KMS-11 (cell line): ENCODE measurements around the gene ZDHHC11.

Source experiments
- H2AFZ ChIP-seq: fragments of 200-600 bp; sonication (generic); 2 replicates; pipeline ENCODE4 v1.6.1; 2016; ENCODE audit warnings: antibody characterized with exemption, mixed run types, low read depth
- H3K27ac ChIP-seq: fragments of 200-600 bp; sonication (generic); 2 replicates; pipeline ENCODE4 v1.6.1; 2016; ENCODE audit warnings: mild to moderate bottlenecking, mixed run types
- H3K27me3 ChIP-seq: fragments of 200-600 bp; sonication (generic); 2 replicates; pipeline ENCODE4 v1.6.1; 2017; ENCODE audit warnings: mild to moderate bottlenecking, low read depth, mixed run types, moderate library complexity; ENCODE audit not compliant: insufficient read depth
- H3K36me3 ChIP-seq: fragments of 200-600 bp; sonication (generic); 2 replicates; pipeline ENCODE4 v1.6.1; 2017; ENCODE audit warnings: mild to moderate bottlenecking, mixed run types; ENCODE audit not compliant: insufficient read depth
- H3K4me1 ChIP-seq: fragments of 200-600 bp; sonication (generic); 2 replicates; pipeline ENCODE4 v1.6.1; 2016; ENCODE audit warnings: mild to moderate bottlenecking, low read depth, mixed run types; ENCODE audit not compliant: poor library complexity, severe bottlenecking
- H3K4me2 ChIP-seq: fragments of 200-600 bp; sonication (generic); 2 replicates; pipeline ENCODE4 v1.7.0; 2016; ENCODE audit warnings: mild to moderate bottlenecking, mixed run types
- H3K4me3 ChIP-seq: fragments of 200-600 bp; sonication (generic); IDR thresholded peaks from 2 replicates; pipeline ENCODE4 v1.6.1; 2017; ENCODE audit warnings: low read depth, low read length, mixed read lengths; ENCODE audit not compliant: insufficient read depth
- H3K79me2 ChIP-seq: fragments of 200-600 bp; sonication (generic); 2 replicates; pipeline ENCODE4 v1.6.1; 2016; ENCODE audit warnings: low read depth, mixed run types; ENCODE audit not compliant: insufficient read depth
- H3K9ac ChIP-seq: fragments of 200-600 bp; sonication (generic); 2 replicates; pipeline ENCODE4 v1.6.1; 2016; ENCODE audit warnings: mild to moderate bottlenecking, mixed run types
- H4K20me1 ChIP-seq: fragments of 200-600 bp; sonication (generic); 2 replicates; pipeline ENCODE4 v1.6.1; 2016; ENCODE audit warnings: mild to moderate bottlenecking, mixed run types; ENCODE audit not compliant: insufficient read depth
- TF ChIP-seq, protein P1 (sequence below): fragments of 200-600 bp; sonication (generic); conservative IDR thresholded peaks from 2 replicates; pipeline ENCODE4 v1.6.1; 2017; ENCODE audit warnings: low read depth, mild to moderate bottlenecking, antibody characterized with exemption, low read length, moderate library complexity, mixed read lengths

ZDHHC11 gene

GRCh38 chr5:862367-863243 is 11.8 kb upstream of the ZDHHC11 start:
- Histone ChIP-seq H3K4me2 (no peak overlapping the region), H3K27ac (no peak overlapping the region)
- TF ChIP-seq, protein P1, sequence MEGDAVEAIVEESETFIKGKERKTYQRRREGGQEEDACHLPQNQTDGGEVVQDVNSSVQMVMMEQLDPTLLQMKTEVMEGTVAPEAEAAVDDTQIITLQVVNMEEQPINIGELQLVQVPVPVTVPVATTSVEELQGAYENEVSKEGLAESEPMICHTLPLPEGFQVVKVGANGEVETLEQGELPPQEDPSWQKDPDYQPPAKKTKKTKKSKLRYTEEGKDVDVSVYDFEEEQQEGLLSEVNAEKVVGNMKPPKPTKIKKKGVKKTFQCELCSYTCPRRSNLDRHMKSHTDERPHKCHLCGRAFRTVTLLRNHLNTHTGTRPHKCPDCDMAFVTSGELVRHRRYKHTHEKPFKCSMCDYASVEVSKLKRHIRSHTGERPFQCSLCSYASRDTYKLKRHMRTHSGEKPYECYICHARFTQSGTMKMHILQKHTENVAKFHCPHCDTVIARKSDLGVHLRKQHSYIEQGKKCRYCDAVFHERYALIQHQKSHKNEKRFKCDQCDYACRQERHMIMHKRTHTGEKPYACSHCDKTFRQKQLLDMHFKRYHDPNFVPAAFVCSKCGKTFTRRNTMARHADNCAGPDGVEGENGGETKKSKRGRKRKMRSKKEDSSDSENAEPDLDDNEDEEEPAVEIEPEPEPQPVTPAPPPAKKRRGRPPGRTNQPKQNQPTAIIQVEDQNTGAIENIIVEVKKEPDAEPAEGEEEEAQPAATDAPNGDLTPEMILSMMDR, result no peak

GRCh38 chr5:861442-862366 is 10.9 kb upstream of the ZDHHC11 start:
- Histone ChIP-seq H3K36me3 (no peaks in the 10 kb centered on the region), H4K20me1 (no peaks in the 10 kb centered on the region), H3K4me1 (no peaks in the 10 kb centered on the region), H3K27ac (no peak overlapping the region), H3K27me3 (no peaks in the 10 kb centered on the region), H3K4me2 (no peak overlapping the region), H3K4me3 (no peak overlapping the region), H2AFZ (no peak overlapping the region), H3K79me2 (no peaks in the 10 kb centered on the region), H3K9ac (no peak overlapping the region)
- TF ChIP-seq, protein P1, result no peak

More at GRCh38 chr5:862367-863243, 11.8 kb upstream of the ZDHHC11 start:
- H3K9ac ChIP-seq, result no peak overlapping the region
- no peaks in the 10 kb centered on the region for H3K4me1 ChIP-seq
- H3K4me3 ChIP-seq, result no peak overlapping the region
- no peaks in the 10 kb centered on the region for H3K79me2 ChIP-seq
- no peaks in the 10 kb centered on the region for H3K36me3 ChIP-seq
- H2AFZ ChIP-seq, result no peak overlapping the region
- H3K27me3 ChIP-seq, result no peaks in the 10 kb centered on the region
- no peaks in the 10 kb centered on the region for H4K20me1 ChIP-seq

GRCh38 chr5:860506-861150 is 9.8 kb upstream of the ZDHHC11 start:
- TF ChIP-seq, protein P1, result no peak
- Histone ChIP-seq H2AFZ (no peak overlapping the region), H3K79me2 (no peaks in the 10 kb centered on the region), H3K4me3 (no peak overlapping the region), H3K9ac (no peak overlapping the region), H3K27ac (no peak overlapping the region), H3K4me1 (no peaks in the 10 kb centered on the region), H3K4me2 (no peak overlapping the region), H4K20me1 (no peaks in the 10 kb centered on the region), H3K27me3 (no peaks in the 10 kb centered on the region), H3K36me3 (no peaks in the 10 kb centered on the region)

DNA sequence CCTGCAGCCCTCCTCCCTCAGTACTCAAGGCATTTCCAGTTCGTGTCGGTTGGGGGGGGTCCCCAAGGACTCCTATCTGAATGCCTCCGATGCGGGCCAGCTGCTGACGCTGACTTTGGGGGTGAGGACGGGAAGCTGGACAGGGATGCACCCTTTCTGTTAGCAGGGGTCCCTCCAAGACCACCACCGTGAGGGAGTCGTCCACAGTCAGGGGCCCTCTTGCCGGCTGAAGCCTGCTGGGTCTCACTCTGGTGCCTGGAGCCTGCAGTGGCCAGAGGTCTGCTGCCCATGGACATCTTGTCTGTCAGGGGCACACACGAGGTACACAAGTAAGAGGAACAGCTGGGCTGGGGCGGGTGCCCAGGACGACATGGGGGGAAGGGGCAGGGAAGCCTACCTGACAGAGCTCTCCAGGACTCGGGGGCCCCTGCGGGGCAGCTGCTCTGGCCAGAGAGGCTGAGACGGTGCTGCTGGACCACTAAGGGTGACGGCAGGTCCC is 9.1 kb upstream of the ZDHHC11 start:
- H3K36me3 ChIP-seq, result no peaks in the 10 kb centered on the region
- no peaks in the 10 kb centered on the region for H3K27me3 ChIP-seq
- H3K4me3 ChIP-seq, result no peak overlapping the region
- no peak overlapping the region for H3K27ac ChIP-seq
- H4K20me1 ChIP-seq, result no peaks in the 10 kb centered on the region
- H3K4me1 ChIP-seq, result no peaks in the 10 kb centered on the region
- no peaks in the 10 kb centered on the region for H3K79me2 ChIP-seq
- TF ChIP-seq, protein P1, result no peak
- H3K9ac ChIP-seq, result no peak overlapping the region
- no peak overlapping the region for H2AFZ ChIP-seq
- H3K4me2 ChIP-seq, result no peak overlapping the region
